ENCODE results near the gene ZSWIM4. TPM values are rescaled to one million over a fixed set of nuclear protein-coding genes. Genes with fewer than 3 reads are reported as not detected.

ZSWIM4 gene
- total and polyA plus RNA-seq, 2 of the 4 experiments (the other 2 are of a cell fraction), result 2.2 to 6.2 TPM

- H4K20me1 ChIP-seq (ENCODE audit: insufficient read depth, low read length), result no peaks in the 10 kb centered on the region
- no peaks in the 10 kb centered on the region for H3K9me3 ChIP-seq (ENCODE audit: control insufficient read depth, insufficient read depth, low read length)
- no peak overlapping the region for H2AK9ac ChIP-seq (replicated peaks; ENCODE audit: low read depth, low read length, poor library complexity)
- no peak for DNase-seq
- peak overlapping the region in 1 of 2 experiments; percentile 30; a peak in 1 of 4 replicates for H4K8ac ChIP-seq (ENCODE audit: low read depth in 2 of 2, low read length in 2 of 2)
- H3K36me3 ChIP-seq (ENCODE audit: control insufficient read depth, insufficient read depth, low read length), result no peaks in the 10 kb centered on the region
- 0 out of 2 replicates have a peak overlapping the region, but pooled peaks have one; percentile 17 for H4K5ac ChIP-seq (ENCODE audit: low read depth, low read length)
- no peak overlapping the region for H3K4me3 ChIP-seq (ENCODE audit: insufficient read depth, low read depth, low read length)
- H3K79me1 ChIP-seq (ENCODE audit: low read depth in 1 of 2, low read length in 2 of 2), result peaks cover 0 to 19% of the 10 kb centered on the region in 2 experiments; a peak in 2 of 4 replicates
- ChIA-PET CTCF (interaction anchor here (1.2 kb wide), 1 partner anchor 72 kb away, joined by 3 read pairs; no protein-coding TSS in a partner anchor), POLR2A (ENCODE audit: unreplicated experiment) (no interaction called here)
- H4K91ac ChIP-seq (ENCODE audit: insufficient read depth, low read depth, low read length), result peak overlapping the region; percentile 32
- no peak overlapping the region for H3K4me2 ChIP-seq (ENCODE audit: low read depth, low read length)
- H2BK15ac ChIP-seq (ENCODE audit: low read depth, low read length), result peak overlapping the region; percentile 66; the same call in 2 of the 3 replicates
- intact Hi-C loops (cut with micrococcal nuclease), result no loop called here
- WGBS, 2 experiments (ENCODE audit: extremely low coverage in 2 of 2, insufficient read length in 1 of 2), result 100% methylated on average over 2 of the region's 8 CpGs; no CpG with 5 or more reads in 1 of the 2 experiments
- ATAC-seq (ENCODE audit: low read depth), result no peak
- peak overlapping the region; percentile 59; the same call in 1 of the 2 replicates for H2AK5ac ChIP-seq (ENCODE audit: low read depth, low read length)
- H2AFZ ChIP-seq (replicated peaks; ENCODE audit: low read length, poor library complexity), result no peak overlapping the region
- no peak overlapping the region for H3K56ac ChIP-seq (ENCODE audit: extremely low read depth, insufficient read depth, low read length)
- no peak overlapping the region for H3K14ac ChIP-seq (replicated peaks; ENCODE audit: low read depth, low read length)
- H2BK20ac ChIP-seq (ENCODE audit: low read depth, low read length), result peak overlapping the region; percentile 84
- no peak overlapping the region for H3K27ac ChIP-seq (ENCODE audit: insufficient read depth, low read length)
- in situ Hi-C loops (cut with MboI; ENCODE audit: low sequenced_read_pairs), result no loop called here
- peak overlapping the region; percentile 87 for H3K4ac ChIP-seq (ENCODE audit: low read depth, low read length)
- TF ChIP-seq SMC3 (IDR thresholded peaks at IDR 0.05; ENCODE audit: low read depth, low read length), result no peak
- TF ChIP-seq RFX5 (IDR thresholded peaks at IDR 0.05; ENCODE audit: low read depth, low read length), result no peak
- no peak for TF ChIP-seq CTCF (conservative IDR thresholded peaks at IDR 0.05; ENCODE audit: low read depth, low read length)
- no peak for TF ChIP-seq MAZ (IDR thresholded peaks at IDR 0.05; ENCODE audit: borderline replicate concordance, low read depth, low read length)
- no peak for TF ChIP-seq RAD21 (IDR thresholded peaks at IDR 0.05; ENCODE audit: low read length)
- no peak for TF ChIP-seq CHD1 (IDR thresholded peaks at IDR 0.05; ENCODE audit: low read depth, low read length)
- no peak for TF ChIP-seq FOS (IDR thresholded peaks at IDR 0.05; ENCODE audit: low read depth, low read length)
- no peak for TF ChIP-seq NFE2L2 (IDR thresholded peaks at IDR 0.05; ENCODE audit: low read depth, low read length)
- TF ChIP-seq MAFK (IDR thresholded peaks at IDR 0.05; ENCODE audit: low read depth, low read length), result no peak
- no peak for TF ChIP-seq USF2 (IDR thresholded peaks at IDR 0.05; ENCODE audit: low read depth, low read length)
- no peak for TF ChIP-seq CEBPB (IDR thresholded peaks at IDR 0.05; ENCODE audit: low read depth, low read length)
- no peak for TF ChIP-seq ELK1 (IDR thresholded peaks at IDR 0.05; ENCODE audit: borderline replicate concordance, low read depth, low read length)
- H3K9me1 ChIP-seq (ENCODE audit: insufficient read depth, low read length), result no peaks in the 10 kb centered on the region; the same call in 1 of the 2 replicates
- H2BK5ac ChIP-seq (ENCODE audit: low read depth, low read length, poor library complexity, severe bottlenecking), result no peak overlapping the region
- dilution Hi-C loops (cut with HindIII; ENCODE audit: low sequenced_read_pairs, unreplicated experiment), result no loop called here
- H3K18ac ChIP-seq (ENCODE audit: low read depth, low read length), result 0 out of 2 replicates have a peak overlapping the region, but pooled peaks have one; percentile 18
- H3K23ac ChIP-seq (ENCODE audit: low read depth, low read length), result no peak overlapping the region
- no peak overlapping the region for H3K9ac ChIP-seq (ENCODE audit: low read depth, low read length)
- no peaks in the 10 kb centered on the region for H3K27me3 ChIP-seq (ENCODE audit: control insufficient read depth, insufficient read depth, low read length)
- no TSS peak for BruUV-seq (replicated peaks)
- peaks cover 8% of the 10 kb centered on the region for H3K4me1 ChIP-seq (ENCODE audit: control insufficient read depth, insufficient read depth, low read length)
- H2BK120ac ChIP-seq (ENCODE audit: low read depth, low read length), result peak overlapping the region; percentile 44
Measured at GRCh38 chr19:13790354-13790753, 4.9 kb upstream of the ZSWIM4 start.
